Stimulated activated CD4-positive, alpha-beta T cell treated with anti-CD3 and anti-CD28 coated beads, Interleukin-1b, Interleukin-23, amount 100 ng/mL, for 48 hours (primary cell): ENCODE results near the gene GOSR1.
"Not testable (repeated sequence)": the region's sequence is repeated elsewhere in the genome, so short reads cannot be mapped to it uniquely, and the experiment has no call there.

Experiments
- DNase-seq: peaks from one replicate; pipeline ENCODE4 v3.0.0-alpha.2; 2020

GOSR1 gene

GRCh38 chr17:30547778-30548573 is 70.8 kb downstream of the GOSR1 start:
- no peak for DNase-seq

GRCh38 chr17:30549181-30549580 is 72.0 kb downstream of the GOSR1 start:
- DNase-seq: not testable (repeated sequence)

- no peak for DNase-seq
These were observed 72.8 kb downstream of the GOSR1 start for GRCh38 chr17:30549864-30550511.

GRCh38 chr17:30550512-30551273 is 73.5 kb downstream of the GOSR1 start:
- DNase-seq: no peak

- DNase-seq: not testable (repeated sequence)
These were observed 74.2 kb downstream of the GOSR1 start for GRCh38 chr17:30551274-30551995.

GRCh38 chr17:30551996-30552339 is 74.8 kb downstream of the GOSR1 start:
- DNase-seq: no peak

GRCh38 chr17:30552994-30553566 is 75.9 kb downstream of the GOSR1 start:
- no peak for DNase-seq

GRCh38 chr17:30553823-30554440 is 76.7 kb downstream of the GOSR1 start:
- DNase-seq: not testable (repeated sequence)

- DNase-seq: no peak
These were observed 77.9 kb downstream of the GOSR1 start for GRCh38 chr17:30554839-30555751.

- no peak for DNase-seq
These were observed 78.7 kb downstream of the GOSR1 start for GRCh38 chr17:30555942-30556341.

GRCh38 chr17:30556374-30557332 is 79.4 kb downstream of the GOSR1 start:
- no peak for DNase-seq

GRCh38 chr17:30557916-30558685 is 80.9 kb downstream of the GOSR1 start:
- no peak for DNase-seq

GRCh38 chr17:30558686-30559545 is 81.7 kb downstream of the GOSR1 start:
- DNase-seq: no peak

GRCh38 chr17:30559656-30560055 is 82.4 kb downstream of the GOSR1 start:
- no peak for DNase-seq

- not testable (repeated sequence) for DNase-seq
These were observed 83.2 kb downstream of the GOSR1 start for GRCh38 chr17:30560117-30561026.

GRCh38 chr17:30561766-30562165 is 84.6 kb downstream of the GOSR1 start:
- DNase-seq: not testable (repeated sequence)
